Measurements from ENCODE around the gene SDK2. TPM values are rescaled to one million over a fixed set of nuclear protein-coding genes. Genes with fewer than 3 reads are reported as not detected.
A peak's percentile ranks its signal among the peaks of the same experiment; 100 is the strongest.

Gene SDK2
- total RNA-seq, 1 donor: under 0.01 TPM

DNA sequence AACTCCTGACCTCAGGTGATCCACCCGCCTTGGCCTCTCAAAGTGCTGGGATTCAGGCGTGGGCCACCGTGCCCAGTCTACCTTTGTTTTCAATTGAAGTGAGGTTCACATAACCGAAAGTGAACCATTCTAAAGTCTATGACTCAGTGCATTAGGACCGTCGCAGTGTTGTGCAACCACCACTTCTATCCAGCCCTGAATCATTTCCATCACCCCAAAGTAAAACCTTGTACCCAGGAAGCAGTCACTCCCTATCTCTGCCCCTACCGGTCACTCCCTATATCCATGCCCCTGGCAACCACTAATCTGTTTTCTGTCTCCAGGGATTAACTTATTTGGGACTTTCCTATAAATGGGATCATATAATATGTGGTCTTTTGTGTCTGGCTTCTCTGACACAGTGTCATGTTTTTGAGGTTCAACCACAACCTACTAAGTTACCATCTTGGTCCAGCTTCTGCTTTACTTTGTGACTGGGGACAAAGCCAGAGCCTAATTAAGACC lies 304.1 kb downstream of the SDK2 start:
- peak; percentile 96 for DNase-seq (ENCODE audit: low read depth)
- H3K4me3 ChIP-seq (ENCODE audit: low read depth, low read length): no peak overlapping the region
- peak; percentile 54 for TF ChIP-seq CTCF (IDR thresholded peaks at IDR 0.05; ENCODE audit: insufficient read depth, low read depth, low read length)

DNA sequence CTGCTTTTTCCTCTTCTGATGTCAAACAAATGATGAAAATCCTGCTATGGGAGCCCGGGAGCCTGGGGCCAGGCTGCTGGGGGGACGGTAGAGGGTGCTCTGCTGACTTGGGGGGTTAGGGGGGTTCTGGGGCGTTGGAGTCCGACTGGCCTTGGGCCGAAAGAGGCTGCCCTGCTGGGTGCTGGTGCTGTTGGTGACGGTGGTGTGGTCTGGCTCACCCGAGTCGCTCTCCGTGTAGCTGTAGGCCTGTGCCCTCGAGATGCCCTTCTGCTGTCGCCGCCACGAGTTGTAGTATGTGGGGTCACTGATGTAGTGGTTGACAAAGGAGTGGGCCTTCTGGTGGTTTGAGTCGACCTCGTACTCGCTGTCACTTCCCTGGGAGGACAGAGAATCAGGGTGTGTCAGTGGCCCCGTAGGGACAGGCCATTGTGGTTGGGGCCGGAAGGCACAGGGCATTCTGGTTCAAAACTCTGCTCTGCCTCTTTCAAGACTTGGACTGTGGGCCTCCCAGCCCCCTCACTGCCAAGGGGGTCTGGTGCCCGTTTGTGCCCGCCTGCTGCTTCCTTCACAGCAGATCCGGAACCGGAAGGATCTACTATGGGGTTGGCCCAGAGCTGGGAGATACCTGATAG lies 305.6 kb downstream of the SDK2 start:
- no peak for TF ChIP-seq CTCF (IDR thresholded peaks at IDR 0.05; ENCODE audit: insufficient read depth, low read depth, low read length)
- H3K4me3 ChIP-seq (ENCODE audit: low read depth, low read length): no peak overlapping the region
- no peak for DNase-seq (ENCODE audit: low read depth)

DNA sequence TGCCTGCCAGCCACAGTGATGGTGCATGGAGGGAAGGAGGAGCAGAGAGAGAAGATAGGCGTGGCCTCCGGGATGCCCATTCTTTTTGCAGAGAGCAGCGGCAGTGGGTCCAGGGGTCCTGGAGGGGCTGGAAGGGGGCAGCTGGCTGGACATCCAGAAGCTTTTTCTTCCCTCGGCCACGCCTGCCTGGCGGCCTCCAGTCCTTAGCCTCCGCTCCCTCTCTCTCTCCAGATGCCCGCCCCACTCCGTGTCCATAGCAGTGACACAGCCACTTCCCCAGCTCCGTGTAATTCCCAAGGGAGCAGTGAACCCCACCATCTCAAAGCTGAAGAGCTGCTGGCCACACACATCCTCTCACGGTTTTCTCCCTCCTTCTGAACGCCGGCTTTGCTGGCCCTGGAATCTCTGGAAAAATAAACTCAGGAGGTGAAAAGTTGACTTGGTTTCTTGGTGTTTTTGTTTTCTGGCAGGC lies 306.2 kb downstream of the SDK2 start:
- no peak for TF ChIP-seq CTCF (IDR thresholded peaks at IDR 0.05; ENCODE audit: insufficient read depth, low read depth, low read length)
- peak overlapping the region; percentile 10 for H3K4me3 ChIP-seq (ENCODE audit: low read depth, low read length)
- DNase-seq (ENCODE audit: low read depth): peak; percentile 71

GRCh38 chr17:73337330-73337710 lies 306.9 kb downstream of the SDK2 start:
- no peak overlapping the region for H3K4me3 ChIP-seq (ENCODE audit: low read depth, low read length)
- DNase-seq (ENCODE audit: low read depth): no peak
- no peak for TF ChIP-seq CTCF (IDR thresholded peaks at IDR 0.05; ENCODE audit: insufficient read depth, low read depth, low read length)

DNA sequence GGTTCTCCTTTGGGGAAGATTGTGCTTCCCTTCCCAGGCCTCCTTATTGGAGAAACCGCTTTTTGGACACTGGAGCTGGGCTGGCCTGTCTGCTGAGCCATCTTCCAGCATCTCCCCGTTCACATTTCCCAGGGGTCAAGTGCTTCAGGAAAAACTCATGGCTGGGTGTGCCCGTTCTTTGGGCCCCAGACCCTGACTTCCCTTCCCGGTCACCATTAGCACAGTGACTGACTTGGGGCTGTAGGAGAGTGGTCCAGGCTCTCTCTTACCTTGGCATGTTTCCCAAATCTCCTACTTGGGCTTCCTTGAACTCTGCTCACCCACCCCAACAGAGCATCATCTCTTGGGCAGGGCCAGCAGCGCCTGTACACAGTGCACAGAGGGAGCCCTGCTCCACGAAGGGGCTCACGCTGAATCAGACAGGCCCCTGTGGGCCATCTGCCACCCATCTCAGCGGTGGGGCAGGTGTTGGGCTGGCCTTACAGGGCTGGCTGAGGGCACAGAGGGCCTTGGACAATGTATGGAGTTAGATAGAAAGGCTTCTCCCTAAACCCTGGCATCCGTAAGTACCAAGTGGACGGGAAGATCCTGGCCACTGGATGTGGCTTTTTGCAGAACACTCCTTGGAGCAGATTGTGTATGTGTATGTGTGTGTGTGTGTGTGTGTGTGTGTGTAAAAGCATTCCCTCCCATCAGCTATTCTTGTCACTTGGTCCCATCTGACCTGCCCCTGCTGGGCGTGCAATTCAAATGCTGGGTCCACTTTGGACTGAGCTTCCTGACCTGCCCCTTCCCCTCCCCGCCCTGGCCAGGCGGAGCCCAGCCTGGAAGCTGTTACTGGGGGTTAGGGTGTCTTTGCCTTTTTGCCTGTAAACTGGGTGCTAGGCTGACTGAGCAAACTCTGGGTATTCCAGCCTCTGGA lies 307.6 kb downstream of the SDK2 start:
- no peak for DNase-seq (ENCODE audit: low read depth)
- no peak for TF ChIP-seq CTCF (IDR thresholded peaks at IDR 0.05; ENCODE audit: insufficient read depth, low read depth, low read length)
- H3K4me3 ChIP-seq (ENCODE audit: low read depth, low read length): no peak overlapping the region

- no peak overlapping the region for H3K4me3 ChIP-seq (ENCODE audit: low read depth, low read length)
- TF ChIP-seq CTCF (IDR thresholded peaks at IDR 0.05; ENCODE audit: insufficient read depth, low read depth, low read length): no peak
- no peak for DNase-seq (ENCODE audit: low read depth)
These were observed 308.4 kb downstream of the SDK2 start for GRCh38 chr17:73335591-73336407.
